Stimulated activated CD8-positive, alpha-beta memory T cell treated with anti-CD3 and anti-CD28 coated beads, Interleukin-15, amount 100 ng/mL, for 24 hours (primary cell): Measurements from ENCODE around the gene GLYAT.
"Not testable (repeated sequence)": the region's sequence is repeated elsewhere in the genome, so short reads cannot be mapped to it uniquely, and the experiment has no call there.

Experiments used
- DNase-seq: peaks from one replicate; pipeline ENCODE4 v3.0.0-alpha.2; 2020; ENCODE audit warnings: low read depth

The GLYAT gene

DNA sequence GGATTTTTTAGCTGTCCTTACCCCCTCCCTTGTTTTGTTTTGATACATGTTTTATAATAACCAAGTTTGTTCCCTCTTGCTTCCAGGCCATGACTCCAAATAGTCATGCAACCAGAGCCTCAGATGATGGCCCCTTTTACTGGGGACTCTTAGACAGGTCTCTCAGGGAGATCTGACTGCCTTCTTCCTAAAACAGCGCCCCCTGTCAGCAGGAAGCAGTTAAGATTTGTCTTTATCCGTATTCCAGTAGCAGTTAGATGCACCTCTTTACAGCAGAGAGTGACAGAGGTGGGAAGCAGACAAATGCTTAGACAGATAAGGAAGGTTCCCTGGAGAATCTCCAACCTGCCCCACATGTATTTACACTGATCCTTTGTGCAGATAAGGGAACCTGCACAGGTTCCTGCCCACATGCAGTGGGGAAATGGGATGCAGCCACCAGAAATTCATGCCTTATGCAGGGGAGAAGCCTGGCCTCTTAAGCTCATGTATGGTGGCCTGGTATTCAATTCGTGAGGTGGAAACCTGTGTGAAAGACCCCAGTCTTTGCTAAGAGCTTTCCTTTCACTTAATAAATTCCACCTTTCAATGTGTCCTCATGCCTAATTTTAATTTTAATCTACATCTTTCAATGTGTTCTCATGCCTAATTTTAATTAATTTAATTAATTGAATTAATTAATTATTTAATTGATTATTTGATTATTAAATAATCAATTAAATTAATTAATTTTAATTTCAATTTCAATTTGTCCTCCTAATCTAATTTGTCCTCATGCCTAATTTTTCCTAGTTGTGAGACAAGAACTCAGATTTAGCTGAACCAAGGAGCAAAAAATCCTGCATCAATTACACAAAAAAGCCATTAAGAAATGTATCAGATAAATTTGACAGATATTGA is 11.5 kb upstream of the GLYAT start:
- no peak for DNase-seq

- no peak for DNase-seq
These were observed 10.4 kb upstream of the GLYAT start for GRCh38 chr11:58742140-58742539.

DNA sequence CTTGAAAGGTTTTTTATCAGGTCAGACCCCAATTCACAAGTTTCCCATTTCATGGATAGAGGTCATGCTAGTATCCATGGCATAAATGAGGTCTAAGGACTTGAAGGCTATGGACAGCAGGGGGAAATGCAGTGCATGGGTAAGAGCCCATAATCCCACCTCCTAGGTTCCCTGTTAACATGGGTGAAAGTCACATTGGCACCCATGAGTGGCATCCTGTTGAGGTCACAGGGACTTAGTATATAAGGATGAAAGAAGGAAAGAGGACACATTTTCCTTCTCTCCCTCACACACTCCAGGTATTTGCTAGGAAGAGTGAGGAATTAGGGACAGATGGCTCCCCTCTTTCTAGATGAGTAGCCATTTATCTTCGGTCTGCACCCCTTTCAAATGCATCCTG is 9.4 kb upstream of the GLYAT start:
- no peak for DNase-seq

GRCh38 chr11:58740447-58740846 is 8.7 kb upstream of the GLYAT start:
- DNase-seq: no peak

- DNase-seq: no peak
These were observed 8.1 kb upstream of the GLYAT start for GRCh38 chr11:58739725-58740430.

- DNase-seq: no peak
These were observed 3.1 kb upstream of the GLYAT start for GRCh38 chr11:58734681-58735490.

DNA sequence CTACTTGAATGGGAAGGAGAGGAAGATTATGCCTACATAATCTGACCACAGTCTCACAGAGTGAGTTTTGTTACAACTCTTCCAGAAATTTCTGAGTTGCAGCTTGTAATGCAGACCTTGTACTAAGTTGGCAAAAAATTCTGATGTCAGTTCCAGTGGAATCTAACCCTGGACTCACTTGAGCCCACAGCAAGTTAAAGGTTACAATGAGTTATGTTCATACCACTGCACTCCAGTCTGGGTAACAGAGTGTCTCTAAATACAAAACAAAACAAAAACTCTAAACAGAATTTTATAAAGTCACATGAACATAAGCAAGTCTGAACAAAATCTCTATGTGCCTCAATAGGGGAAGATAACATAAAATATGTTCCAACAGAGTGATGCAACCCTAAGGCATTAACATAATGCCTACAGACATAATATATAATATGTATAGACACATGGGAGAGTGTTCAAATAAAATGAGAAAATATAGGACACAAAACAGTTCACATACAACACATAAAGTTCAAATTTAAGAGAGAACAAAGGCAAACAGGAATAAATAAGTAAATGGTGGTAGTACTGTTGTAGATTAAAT is 1.1 kb downstream of the GLYAT start:
- no peak for DNase-seq

DNA sequence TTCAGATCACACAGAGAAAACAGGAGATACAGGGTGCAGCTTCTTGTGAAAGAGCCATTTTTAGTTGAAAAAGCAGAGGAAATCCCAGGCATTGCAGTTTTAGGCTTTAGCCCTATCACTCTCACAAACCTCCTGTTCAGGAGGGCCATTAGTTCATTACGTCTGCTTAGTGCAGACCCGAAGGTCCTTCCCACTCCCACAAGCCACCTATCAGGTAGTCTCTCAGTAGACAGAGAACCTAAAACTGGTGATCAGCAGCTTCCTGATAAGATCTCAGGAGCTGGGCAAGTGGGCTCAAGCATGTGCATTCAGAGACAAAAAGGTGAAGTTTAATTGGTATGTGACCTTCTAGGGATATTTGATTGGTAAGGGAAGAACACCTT is 4.3 kb downstream of the GLYAT start:
- no peak for DNase-seq

GRCh38 chr11:58726737-58727414 is 4.9 kb downstream of the GLYAT start:
- no peak for DNase-seq

GRCh38 chr11:58719406-58720117 is 12.2 kb downstream of the GLYAT start:
- DNase-seq: no peak

DNA sequence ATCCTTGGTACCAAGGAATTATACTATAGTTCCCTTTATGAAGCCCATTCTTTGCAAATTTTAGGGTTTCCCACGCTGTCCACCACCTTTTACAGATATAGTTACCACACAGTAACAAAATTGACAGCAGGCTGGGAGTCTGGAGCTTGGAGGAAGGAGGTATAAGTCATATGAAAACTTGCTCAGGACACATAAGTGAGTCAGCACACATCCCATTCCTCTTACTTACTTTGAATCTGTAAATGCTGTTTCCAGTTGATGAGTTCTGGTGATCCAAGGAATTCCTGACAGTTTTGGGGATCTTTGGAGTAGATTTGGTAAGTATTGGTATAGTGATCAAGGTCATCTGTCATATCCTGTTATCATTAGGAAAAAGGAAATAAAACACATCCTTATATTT is 19.2 kb downstream of the GLYAT start:
- no peak for DNase-seq

- no peak for DNase-seq
These were observed 19.9 kb downstream of the GLYAT start for GRCh38 chr11:58711832-58712231.

DNA sequence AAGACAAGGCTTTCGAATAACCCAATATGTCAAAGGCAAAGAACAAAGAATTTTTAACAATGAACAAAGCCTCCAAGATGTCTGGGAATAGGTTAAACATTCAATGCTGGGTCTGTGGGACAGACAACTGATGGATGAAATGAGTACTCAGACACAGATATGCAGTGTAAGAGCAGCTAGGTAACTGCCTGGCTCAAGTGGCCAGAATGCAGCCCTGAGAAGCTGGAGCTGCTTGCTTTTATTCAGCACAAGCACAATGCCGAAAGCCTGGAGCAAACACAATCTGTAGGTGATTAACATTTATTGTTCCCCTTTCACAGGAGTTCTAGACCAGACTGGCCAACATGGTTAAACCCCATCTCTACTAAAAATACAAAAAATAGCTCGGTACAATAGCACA is 24.0 kb downstream of the GLYAT start:
- DNase-seq: no peak

- DNase-seq: not testable (repeated sequence)
These were observed 34.9 kb downstream of the GLYAT start for GRCh38 chr11:58696825-58697224.

- no peak for DNase-seq
These were observed 38.7 kb downstream of the GLYAT start for GRCh38 chr11:58693026-58693425.

GRCh38 chr11:58691675-58692074 is 40.1 kb downstream of the GLYAT start:
- no peak for DNase-seq

DNA sequence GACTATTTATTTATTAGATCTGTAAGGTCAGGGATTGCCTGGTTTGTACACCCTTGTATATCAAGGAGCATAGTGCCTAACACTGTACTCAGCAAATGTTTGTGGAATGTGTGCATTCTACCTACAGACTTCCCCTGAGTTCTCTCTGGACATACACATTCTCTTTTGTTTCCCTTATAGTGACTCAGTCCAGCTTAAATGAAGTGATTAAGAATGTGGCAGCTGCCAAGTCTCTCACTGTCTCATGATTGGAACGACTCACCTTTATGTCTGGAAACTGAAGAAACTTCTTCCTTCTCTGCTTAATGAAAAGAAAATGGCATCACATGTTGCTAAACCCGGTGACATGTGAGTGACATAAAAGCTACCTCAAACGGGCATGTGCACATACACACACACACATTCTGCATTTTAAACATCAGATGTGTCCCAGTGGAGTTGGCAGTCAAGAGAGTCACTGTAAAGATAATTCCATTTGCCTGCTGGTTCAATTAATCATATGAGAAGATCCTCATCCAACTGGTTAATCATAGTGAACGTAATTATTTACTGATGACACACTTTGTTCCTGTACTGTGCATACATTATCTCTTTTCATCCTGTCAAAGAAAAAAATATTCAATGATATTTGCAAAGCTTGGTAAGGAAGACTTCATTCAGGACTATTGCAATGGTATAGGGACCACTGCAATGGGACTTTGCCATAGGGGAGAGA is 42.8 kb downstream of the GLYAT start:
- DNase-seq: no peak

DNA sequence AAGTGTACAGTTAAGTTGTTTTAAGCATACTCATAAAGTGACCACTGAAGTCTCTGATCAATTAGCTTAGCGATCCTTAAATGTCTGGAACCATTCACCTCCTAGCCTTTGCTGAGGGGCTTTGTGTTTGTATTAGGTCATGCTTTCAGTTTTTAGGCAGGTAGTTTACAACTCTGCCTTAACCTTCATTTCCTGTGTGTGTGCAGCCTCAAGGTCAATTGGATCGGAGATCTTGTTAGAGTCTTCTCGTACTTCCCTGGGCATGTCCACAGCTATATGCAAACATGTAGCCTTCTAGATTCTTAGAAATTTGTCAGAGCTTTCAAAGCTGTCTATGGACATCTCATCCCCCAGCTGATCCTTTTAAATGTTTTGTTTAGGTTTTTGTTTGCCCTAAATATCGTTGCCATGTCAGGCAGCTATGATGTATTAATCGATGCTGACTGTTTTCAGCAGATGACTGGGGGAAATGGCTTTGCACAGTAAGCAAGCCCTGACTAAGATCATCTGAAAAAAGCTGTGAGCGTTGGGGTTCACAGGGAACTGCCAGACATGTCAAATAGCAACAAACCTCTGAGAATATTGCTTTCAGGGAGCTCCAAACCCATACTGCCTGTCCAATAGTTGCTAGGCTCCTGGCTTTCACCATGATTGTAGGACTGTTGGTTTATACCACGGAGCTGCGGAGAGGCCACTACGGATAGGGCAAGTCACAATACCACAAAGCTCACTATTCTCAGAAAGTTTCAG is 45.6 kb downstream of the GLYAT start:
- no peak for DNase-seq

DNA sequence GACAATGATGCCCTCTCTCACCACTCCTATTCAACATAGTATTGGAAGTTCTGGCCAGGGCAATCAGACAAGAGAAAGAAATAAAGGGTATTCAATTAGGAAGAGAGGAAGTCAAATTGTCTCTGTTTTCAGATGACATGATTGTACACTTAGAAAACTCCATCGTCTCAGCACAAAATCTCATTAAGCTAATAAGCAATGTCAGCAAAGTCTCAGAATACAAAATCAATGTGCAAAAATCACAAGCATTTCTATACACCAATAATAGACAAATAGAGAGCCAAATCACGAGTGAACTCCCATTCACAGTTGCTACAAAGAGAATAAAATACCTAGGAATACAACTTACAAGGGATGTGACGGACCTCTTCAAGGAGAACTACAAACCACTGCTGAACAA is 49.1 kb downstream of the GLYAT start:
- DNase-seq: not testable (repeated sequence)

- not testable (repeated sequence) for DNase-seq
These were observed 54.2 kb downstream of the GLYAT start for GRCh38 chr11:58677536-58677935.
